ENCODE results near the gene NODAL.

Gene NODAL

DNA sequence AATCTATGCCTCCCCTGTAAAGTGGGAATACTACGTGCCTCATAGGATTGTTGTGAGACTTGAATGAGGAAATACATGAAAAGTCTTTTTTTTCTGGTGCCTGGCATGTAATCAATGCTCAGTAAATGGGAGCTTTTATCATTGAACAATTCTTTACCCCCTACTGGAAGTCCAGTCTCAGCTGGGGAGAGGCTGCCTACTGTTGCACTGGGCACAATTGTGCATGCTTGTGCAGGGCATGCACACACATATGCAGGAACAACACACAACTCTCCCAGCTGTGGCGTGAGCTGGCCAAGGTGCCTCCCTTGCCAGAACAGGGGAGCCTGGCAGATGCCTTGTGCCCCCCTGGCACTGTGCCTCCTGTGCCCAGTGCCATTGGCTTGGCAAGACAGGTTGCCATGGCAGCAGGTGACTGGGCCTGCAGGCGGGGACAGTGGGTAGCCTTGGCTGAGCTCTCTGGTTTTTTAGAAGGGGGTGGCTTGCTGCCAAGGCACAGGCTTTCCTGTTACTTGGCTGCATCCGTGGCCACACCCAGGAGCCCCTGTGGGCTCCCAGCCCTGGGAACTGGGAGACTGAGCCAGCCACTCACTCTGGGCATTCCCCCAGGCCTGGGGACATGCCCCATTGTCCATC is 21.0 kb upstream of the NODAL start:
- no peak for DNase-seq

DNA sequence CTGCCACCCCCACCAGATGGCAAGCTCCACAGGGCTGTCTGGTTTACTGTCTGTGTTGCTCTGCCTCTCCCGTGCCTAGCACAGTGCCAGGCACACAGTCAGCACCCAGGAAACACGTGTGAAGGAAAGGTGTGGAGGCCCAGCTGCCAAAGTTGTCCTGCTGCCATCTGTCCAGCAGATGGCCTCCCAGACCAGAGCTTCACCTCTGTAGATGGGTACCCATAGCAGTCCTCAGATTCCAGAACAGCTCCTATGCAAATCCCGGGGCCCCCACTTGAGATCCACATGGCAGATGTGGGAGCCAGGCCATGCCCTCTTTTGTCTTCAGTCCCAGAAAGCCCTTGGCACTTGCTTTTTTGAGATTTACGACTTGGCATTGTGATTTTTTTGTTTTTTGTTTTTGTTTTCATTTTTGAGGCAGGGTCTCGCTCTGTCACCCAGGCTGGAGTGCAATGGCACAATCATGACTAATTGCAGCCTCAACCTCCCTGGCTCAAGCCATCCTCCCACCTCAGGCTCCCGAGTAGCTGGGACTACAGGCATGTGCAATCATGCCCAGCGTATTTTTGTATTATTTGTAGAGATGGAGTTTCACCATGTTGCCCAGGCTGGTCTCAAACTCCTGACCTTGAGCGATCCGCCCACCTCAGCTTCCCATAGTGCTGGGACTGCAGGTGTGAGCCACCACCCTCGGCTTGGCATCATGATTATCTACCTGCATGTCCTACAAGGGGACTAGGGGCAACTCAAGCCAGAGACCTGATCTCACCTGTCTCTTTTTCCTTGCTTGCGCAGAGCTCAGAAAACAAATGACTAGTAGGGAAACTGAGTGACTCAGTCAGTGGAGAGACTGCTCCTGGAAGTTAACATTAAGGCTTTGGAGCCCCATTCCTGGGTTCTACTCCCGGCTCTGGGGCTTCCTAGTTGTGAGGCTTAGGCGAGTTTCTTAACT is 20.2 kb upstream of the NODAL start:
- peak; percentile 34 for DNase-seq

DNA sequence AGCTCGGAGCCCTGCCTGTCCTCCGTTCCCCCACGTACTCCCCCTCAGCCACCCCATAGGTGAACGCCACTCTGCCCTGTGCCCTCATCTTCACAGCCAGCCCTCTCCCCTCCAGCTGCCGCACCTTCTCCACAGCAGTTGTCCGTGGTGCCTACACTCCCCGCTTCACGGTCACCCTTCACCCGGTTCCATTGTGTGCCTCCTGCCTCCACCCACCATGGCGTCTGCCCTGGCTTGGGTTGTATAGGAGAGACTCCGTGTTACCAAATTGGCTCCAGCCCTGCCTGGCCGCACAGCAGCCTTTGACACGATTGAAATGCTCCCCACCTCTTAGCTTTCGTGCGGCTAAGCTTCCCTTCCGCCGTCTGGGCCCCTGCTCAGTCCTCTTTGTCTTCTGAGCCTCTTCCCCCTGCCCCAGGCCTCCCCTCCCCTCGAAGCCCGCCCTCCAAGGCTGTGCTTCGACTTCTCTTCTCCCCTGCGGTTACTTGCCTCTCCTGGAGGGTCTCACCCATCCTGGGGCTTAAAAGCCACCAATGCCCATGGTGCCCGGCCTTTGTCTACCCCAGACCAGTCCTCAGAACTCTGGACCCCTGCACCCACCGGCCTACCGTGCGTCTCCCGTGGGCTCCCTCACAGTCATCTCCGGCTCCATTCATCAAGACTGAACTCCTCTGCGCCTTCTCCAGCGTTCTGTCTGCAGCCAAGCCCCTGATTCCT is 18.5 kb upstream of the NODAL start:
- no peak for DNase-seq

DNA sequence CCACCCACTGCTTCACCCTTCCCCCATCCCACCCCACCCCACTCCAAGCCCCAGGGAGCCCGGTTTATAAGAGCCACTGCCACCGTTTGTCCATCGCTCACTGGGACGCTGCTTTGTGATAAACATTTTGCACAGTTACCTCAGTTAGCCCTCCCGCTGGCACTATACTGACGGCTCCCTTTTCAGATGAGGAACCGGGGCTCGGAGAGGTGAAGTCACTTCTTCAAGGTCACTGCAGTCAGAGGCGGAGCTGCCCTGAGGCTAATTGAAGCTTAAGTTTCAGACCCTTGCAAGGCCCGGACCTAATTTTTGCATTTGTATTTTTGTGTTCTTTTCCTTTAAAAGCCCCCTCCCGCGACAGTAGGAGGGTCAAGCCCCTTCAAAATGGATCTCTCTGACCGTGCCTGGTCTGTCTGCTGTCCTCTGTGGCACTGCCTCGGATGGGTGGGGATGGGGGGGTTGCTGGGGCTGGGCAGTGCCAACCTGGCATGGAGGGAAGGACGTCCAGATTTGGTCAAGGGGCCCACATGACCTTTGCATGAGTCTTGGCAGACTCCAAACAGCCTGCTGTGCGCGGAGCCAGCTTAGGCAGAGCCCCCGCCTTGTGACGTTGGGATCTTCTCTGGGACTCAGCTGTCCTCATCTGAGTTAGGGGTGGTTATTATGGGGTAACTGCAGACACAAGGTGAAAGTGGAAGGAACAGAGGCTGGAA is 17.7 kb upstream of the NODAL start:
- no peak for DNase-seq

DNA sequence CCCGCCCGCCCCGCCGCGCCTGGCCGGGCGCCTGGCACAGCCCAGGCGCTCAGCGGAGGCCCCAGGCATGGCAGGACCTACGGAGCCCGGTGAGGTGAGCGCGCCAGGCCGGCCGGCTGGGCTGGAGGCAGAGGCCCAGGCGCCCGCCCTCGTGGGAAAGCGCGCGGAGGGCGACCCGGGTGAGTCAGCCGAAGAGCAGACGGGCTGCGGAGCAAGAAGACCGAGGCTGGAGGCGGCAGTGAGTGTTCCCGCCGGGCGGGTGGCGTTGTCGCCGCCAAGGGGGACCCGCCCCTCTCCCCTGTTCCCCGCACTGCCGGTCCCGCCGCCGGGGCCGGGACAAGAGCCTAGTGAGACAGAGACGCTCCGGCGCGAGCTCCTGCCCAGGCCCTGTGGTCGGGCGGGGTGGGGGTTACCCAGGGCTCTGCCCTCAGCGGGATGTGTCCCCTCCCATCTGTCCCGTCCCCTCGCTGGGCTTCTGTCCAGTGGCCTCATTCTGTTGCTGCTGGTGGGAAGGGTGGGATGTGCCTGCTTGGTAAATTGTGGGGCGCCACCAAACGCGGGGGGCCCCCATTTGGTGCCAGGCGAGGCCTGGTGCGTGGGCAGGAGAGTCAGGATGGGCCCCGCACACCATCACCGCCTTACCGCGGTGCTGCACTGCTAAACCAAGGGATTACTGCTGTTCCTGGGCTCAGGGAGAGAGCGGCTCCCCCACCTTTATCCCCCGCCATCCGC is 17.0 kb upstream of the NODAL start:
- peak; percentile 66 for DNase-seq

DNA sequence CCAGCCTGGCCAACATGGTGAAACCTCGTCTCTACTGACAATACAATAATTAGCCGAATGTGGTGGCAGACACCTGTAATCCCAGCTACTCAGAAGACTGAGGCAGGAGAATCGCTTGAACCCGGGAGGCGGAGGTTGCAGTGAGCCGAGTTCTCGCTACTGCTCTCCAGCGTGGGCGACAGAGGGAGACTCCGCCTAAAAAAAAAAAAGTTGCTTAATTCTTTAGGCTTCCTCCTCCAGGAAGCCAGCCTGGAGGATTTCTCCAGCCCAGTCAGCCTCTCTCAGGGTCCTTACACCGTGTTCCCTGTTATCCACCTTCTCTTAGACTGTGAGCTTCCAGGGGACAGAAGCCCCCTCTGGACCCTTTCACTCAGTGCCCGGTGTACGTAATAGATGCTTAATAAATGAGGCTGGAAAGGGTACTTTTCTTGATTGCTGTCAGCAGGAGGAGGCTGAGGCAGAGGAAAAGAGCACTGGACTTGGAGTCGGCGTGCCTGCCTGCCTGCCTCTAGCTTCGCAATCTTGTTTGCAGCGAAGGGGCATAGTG is 16.4 kb upstream of the NODAL start:
- no peak for DNase-seq

DNA sequence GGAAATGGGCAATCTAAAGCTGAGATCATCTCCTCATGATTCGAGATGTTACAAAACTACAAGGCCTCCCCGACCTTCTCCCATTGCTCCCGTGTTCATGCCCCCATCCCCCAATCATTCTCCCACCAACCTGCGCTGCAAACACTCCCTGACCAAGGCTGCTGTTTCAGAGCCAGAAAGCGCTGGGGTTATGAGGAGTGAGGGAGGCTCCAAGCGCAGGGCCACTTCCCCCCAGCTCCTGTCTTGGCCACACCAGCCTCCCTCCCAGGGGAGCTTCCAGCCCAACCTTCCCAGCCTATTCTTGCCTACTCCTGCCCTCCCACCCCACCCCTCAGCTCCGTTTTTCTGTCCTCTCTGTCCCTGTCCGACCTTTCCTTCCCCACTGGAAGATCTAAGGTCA is 14.7 kb upstream of the NODAL start:
- DNase-seq = no peak

DNA sequence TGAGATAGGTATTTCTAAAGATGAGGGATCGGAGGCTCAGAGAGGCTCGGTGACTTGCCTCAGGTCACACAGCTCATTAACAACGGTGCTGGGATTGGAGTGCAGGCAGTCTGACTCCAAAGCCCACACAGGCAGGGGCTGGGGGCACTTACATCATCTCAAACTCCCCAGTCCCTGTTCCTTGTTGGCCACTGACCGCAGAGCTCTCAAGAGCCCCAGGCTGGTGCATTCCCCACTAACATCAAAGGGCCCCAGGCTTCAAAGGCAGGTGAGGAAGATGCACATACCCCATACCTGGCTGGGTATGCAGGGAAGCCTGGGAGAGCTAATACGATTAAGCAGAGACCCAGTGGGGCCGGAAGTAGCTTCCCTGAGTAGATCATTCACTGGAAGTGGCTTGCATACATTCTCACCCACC is 13.7 kb upstream of the NODAL start:
- DNase-seq = no peak

DNA sequence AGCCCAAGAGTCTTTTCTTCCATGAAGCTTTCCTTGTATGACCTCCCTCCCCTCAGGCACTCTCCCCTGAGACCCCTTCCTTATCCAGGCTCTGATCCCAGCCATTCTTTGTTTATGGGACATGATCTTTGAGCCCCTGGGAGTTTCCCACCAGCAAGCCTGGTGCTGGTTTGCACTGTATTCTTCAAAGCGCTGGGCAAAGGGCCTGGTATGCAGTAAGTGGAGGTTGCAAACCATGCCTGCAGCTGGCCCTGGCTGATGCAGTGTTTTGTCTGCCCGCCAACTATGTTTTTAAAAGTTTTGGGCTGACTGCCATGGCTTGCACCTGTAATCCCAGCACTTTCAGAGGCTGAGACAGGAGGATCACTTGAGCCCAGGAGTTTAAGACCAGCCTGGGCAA is 6.8 kb upstream of the NODAL start:
- DNase-seq = no peak

DNA sequence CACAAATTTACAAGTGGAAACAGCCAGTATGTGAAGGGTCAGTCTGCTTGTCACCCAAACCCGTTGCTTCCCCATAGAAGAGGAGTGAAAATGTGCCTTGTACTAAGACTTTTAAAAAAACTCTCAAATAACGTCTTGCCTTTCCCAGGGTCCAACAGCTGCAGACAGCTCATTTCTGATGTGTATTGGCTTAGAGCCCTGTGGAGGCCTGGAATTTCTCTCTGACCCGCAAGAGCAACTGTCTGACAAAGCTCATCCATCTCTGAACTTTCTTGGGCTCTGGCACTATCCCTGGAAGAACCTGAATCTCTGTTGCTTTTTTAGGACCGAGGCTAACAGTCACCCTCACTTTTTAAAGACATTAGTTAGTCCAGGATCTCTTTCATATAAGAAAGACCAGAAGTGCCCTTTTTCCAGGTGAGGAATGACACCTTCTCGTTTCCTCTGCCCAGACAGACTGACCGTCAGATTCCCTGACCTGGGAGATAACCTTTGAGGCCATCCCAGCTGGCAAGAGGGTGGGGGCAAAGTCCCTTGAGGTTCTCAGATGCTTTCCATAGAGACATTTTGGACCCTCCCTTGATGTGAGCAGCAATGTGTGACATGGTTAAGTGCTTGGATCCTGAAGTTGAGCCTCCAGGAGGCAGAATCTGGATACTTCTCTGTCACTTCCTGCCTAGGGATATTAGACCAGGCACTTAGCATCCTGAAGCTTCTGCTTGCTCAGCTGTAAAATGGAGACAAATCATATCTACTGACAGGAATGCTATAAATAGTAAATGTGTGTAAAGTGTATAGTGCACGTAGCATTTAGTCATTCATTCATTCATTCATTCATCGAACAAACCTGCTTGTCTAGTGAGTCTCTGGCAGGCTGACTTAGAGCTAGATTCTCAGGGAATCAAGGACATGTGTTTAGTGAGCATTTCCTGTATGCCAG is 4.5 kb upstream of the NODAL start:
- DNase-seq = peak; percentile 37

DNA sequence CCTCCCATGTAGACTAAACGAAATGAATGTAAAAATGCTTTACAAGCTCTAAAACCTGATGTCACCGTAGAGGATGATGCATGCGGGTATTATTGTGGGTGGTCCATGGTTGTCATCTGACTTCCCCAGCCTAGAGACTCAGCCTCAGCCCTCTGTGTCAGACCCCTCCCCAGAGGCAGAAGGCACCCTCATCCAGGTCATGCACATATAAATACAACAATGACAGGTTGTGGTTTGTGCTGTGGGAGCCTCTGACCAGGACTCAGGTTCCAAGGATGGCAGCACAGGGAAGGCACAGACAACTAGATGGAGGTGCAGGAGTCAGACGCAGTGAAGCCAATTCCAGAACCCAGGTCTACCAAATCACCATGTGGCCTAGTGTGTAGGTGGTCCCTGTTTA is 3.3 kb upstream of the NODAL start:
- DNase-seq = no peak

DNA sequence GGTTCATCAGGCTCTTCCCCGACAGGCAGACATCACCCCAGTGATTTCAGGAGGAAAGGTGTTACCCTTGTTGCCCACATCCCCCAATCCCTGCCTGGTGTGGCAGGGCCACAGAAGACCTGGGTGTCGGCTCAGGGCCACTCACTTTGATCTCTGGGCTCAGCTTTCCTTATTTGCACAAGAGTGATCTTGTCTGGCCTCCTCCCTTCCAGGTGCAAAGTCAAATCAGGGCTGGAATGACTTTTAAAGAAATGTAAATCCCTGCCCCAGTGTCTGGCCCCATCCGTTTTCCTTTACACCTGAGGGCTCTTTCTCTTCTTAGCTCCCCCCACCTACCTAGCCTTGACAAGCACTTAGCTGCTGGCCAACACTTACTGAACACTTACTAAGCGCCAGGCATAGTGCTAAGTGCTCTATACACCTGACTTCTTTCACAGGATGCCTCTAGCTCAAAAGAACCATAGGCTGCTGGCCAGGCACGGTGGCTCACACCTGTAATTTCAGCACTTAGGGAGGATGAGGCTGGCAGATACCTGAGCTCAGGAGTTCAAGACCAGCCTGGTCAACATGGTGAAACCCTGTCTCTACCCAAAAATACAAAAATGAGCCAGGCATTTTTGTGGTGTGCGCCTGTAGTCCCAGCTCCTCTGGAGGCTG is 979 bp upstream of the NODAL start:
- DNase-seq = no peak

DNA sequence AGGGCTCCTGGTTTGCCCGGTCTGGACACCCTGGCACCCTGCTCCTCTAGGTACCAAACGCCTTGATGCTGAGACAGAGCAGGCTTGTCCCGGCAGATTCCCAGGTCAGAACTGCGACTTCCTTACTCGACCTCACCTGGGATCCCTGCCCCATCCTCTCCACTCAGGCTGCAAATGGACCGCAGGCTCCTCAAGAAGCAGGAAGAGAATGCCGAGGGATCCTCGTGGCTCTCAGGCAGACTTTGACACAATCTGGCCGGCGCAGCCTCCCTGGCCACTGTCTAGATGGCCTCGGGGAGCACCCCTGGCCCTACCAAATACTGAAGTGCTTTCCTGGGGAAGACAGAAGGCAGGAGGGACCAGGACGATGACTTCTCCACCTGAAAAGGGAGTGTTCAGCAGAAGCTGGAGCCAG is 421 bp upstream of the NODAL start:
- DNase-seq = no peak

DNA sequence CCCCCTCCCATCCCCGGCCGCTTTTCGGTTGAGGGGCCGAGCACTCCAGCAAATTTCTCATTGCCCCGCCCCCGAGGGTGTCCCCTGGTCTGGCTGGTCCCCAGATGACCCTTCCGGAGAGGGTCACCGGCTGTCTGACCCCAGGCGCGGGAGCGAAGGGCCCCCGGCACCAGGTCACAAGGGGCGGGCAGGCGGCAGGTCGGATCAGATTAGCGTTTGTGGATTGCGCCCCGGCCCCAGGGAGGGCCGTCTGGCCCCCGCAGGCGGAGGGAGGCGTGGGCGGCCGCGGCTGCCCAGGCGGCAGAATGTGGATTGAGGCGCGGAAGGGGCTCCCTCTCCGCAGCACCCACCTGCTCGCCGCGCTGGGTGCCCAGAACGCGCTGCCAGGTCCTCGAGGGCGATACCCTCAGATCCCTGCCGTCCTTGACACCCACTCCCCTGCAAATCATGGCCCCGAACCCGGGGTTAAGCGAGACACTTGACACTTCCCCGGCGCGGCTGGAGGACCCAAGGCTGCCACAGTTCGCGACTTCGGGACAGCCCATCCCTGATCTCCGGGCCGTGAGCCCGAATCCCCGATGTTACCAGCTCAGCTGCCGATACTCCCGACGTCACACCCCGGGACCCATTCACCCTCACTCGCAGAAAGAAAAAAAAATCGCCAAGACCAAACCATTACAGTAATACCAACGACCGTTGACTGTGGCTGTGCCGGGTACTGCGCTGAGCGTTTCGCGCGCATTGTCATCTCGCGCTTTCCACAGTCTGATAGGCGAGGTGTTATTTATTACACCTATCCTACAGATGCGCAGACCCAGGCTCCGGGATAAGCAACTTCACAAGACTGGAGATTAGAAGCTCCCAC is 953 bp downstream of the NODAL start:
- DNase-seq = no peak

DNA sequence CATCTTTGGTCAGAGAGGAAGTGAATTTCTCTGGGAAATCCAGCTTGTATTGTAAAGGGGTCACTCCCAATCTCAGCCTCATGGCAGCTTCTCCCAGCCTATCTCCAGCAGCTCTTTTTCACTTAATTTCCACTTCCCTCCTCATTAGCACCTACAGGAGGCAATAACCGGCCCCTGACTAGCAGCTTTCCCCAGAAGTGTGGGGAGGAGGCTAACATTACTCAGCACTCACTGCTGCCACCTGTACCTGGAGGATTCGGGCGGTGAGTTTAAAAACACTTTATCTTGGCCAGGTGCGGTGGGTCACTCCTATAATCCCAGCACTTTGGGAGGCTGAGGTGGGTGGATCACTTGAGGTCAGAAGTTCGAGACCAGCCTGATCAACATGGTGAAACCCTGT is 3.8 kb downstream of the NODAL start:
- no peak for DNase-seq

DNA sequence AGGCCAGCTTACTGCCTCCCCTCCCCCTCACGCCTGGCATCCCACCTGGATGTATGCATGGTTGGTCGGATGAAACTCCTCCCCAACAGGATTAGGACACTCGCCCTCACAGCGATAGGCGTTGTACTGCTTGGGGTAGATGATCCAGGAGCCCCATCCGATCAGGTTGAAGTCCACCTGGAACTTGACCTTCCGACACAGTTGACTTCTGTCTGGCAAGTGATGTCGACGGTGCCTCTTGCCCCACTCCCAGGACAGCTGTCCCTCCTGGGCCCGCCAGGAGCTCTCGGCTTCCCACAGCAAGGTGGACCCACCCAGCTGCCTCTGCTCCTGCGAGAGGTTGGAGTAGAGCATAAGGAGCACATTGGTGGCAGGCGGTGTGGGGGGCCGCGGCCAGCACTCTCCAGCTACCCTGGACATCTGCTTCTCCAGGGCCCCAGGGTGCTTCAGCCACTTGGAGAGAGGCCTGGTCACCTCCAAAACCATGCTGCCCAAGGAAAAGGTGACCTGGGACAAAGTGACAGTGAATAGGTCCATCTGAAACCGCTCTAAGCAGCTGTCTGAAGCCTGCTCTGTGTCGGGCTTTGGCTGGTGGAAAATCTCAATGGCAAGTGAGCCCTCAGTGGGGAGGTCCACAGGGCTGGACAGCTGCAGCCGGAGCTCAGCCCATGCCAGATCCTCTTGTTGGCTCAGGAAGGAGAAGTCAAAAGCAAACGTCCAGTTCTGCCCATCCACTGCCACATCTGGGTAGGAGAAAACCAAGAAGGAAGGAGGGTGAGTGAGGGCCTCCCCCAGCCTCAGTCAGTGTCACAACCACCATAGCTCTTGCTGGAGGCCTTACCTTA is 6.0 kb downstream of the NODAL start:
- no peak for DNase-seq

DNA sequence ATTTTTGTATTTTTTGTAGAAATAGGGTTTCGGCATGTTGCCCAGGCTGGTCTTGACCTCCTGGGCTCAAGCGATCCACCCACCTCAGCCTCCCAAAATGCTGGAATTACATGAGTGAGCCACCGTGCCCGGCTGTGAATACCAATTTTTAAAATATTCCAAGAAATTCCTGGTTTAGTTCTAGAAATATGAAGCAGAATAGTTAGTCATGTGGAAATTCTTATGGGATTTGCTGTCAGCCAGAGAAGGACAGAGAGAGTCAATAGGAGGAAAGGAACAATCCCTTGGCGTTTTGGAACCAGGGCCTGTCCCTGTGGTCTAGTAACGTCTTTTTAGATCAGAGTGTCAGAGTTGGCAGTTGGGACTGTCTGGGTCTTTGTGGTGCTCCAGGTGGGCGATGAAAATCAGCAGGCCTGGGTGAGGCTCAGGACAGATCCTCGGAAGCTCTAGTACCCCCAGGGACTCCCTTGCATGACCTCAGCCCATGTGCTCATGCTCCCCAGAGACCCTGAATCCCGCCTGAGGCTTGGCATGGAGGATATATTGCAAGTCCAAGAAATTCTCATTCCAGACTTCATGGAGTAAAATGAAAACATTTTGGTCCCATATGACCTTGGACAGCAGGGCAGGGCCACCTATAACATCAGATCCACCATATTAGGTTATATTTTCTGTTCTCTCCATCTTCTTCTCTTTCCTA is 7.8 kb downstream of the NODAL start:
- DNase-seq = peak; percentile 39

Measured in fibroblast of skin of right quadriceps (primary cell).